Spleen (tissue), 7 donors: ENCODE data around the gene GNAZ.

Experiments used
- CTCF ChIP-seq, 11 experiments: fragments of 200-600 bp in 7 of 11; fragments of 450-650 bp in 4 of 11; sonication (generic) in 4 of 11; IDR thresholded peaks in 8 of 11; conservative IDR thresholded peaks in 3 of 11; 1 replicate in 7 of 11; 2 replicates in 4 of 11; pipeline versions ENCODE4 v1.4.0 to v1.8.0; 2016 to 2021; ENCODE audit warnings: antibody characterized with exemption in 11 of 11, inconsistent platforms in 4 of 11, mild to moderate bottlenecking in 1 of 11
- POLR2A ChIP-seq, 3 donors: fragments of 450-650 bp; IDR thresholded peaks; one replicate each; pipeline ENCODE4 v1.5.1; 2017; ENCODE audit warnings: antibody characterized with exemption in 3 of 3, mild to moderate bottlenecking in 1 of 3
- donor health status: DM: no; HTN: no; CAD: no; lungs with moderate emphysema.
- donor health status: DM: no; HTN: no; CAD: no.
- donor health status: DM: no; HTN: no; CAD: no.

GRCh38 chr22:23074451-23074850, 4.1 kb downstream of the GNAZ start:
- TF ChIP-seq CTCF (IDR thresholded peaks at IDR 0.05 in 8 of 11, conservative IDR thresholded peaks at IDR 0.05 in 3 of 11) (no peak), POLR2A (IDR thresholded peaks at IDR 0.05) (no peak)
